Brain microvascular endothelial cell (primary cell): ENCODE results near the gene GABPB2.

Experiments used
- DNase-seq: peaks from one replicate; pipeline ENCODE4 v3.0.0-alpha.2; 2020
- H3K27ac ChIP-seq: fragments of 250-450 bp; sonication (Bioruptor Pico); 2 replicates; pipeline ENCODE4 v1.5.1; 2020; ENCODE audit warnings: mild to moderate bottlenecking, moderate library complexity
- H3K27me3 ChIP-seq: fragments of 250-450 bp; sonication (Bioruptor Pico); replicated peaks from 2 replicates; pipeline ENCODE4 v1.5.1; 2020; ENCODE audit warnings: mild to moderate bottlenecking
- H3K36me3 ChIP-seq: fragments of 250-450 bp; sonication (Bioruptor Pico); replicated peaks from 2 replicates; pipeline ENCODE4 v1.5.1; 2020; ENCODE audit warnings: mild to moderate bottlenecking
- H3K4me3 ChIP-seq: 2 replicates; pipeline ENCODE4 v1.5.1; 2011; ENCODE audit warnings: low read depth, mild to moderate bottlenecking, control low read depth, low read length, moderate library complexity
- CTCF ChIP-seq: IDR thresholded peaks from 2 replicates; pipeline ENCODE4 v1.5.1; 2011; ENCODE audit warnings: low read depth, mild to moderate bottlenecking, moderate library complexity, low read length, control low read depth, inconsistent platforms; ENCODE audit errors: missing control alignments
- in situ Hi-C: cut with HindIII; loops from 2 replicates; pipeline ENCODE4 v1.10.0; 2017; ENCODE audit warnings: low sequenced_read_pairs, low pct_ligation_motif_present

Gene GABPB2

DNA sequence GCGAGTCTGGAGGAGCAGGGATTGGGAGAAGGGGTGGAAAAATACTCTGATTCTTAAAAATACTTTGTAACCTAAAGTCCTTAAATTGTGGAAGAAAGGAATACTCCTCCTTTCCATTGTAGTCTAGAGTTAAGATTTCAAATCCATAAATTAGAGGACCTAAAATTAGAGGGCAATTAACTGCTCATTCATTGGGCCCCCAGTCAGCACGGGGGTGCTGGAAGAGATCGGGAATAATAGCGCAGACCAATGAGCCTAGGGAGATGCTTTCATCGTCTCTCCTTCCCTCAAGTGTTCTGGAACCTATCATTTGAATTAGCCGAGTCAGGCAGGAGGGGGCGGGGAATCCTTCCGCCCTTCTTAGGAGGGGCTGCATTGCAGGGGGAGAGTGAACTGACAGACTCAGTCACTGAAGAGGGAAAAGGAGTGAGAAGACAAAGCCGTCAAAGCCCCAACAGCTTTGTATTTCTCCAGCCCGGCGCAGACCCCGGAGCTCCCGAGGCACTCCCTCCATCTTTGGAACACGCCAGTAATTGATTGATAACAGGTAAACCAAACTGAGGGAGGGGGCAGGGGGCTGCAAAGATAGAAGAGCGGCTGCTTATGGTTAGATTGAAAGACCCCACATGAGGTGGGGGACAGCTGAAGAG is 10.4 kb upstream of the GABPB2 start, which contains the start of gene MLLT11:
Gene MLLT11, plus strand, starts transcription at position 391 of the 650 bp plus-strand sequence. CDS start 6,828 bp downstream, outside the sequence.
- Histone ChIP-seq H3K4me3 (peak within 1 kb of the TSS; percentile 89), H3K27me3 (no peaks in the 10 kb centered on the region), H3K36me3 (peaks cover 26% of the 10 kb centered on the region), H3K27ac (peak within 1 kb of the TSS; percentile 90)
- in situ Hi-C loops, result no loop called here
- TF ChIP-seq CTCF, result no peak
- DNase-seq, result peak; percentile 72

- Histone ChIP-seq H3K4me3 (peak overlapping the region; percentile 89), H3K27ac (peak overlapping the region; percentile 90), H3K36me3 (peaks cover 19% of the 10 kb centered on the region), H3K27me3 (no peaks in the 10 kb centered on the region)
- no peak for TF ChIP-seq CTCF
- in situ Hi-C loops, result no loop called here
- DNase-seq, result no peak
Observed at GRCh38 chr1:151060657-151061421, 9.7 kb upstream of the GABPB2 start.

GRCh38 chr1:151061704-151062103 is 8.9 kb upstream of the GABPB2 start:
- in situ Hi-C loops, result no loop called here
- H3K27ac ChIP-seq, result peak overlapping the region; percentile 90
- no peak for DNase-seq
- H3K4me3 ChIP-seq, result peak overlapping the region; percentile 89
- TF ChIP-seq CTCF, result no peak
- H3K27me3 ChIP-seq, result no peaks in the 10 kb centered on the region
- H3K36me3 ChIP-seq, result peaks cover 16% of the 10 kb centered on the region

DNA sequence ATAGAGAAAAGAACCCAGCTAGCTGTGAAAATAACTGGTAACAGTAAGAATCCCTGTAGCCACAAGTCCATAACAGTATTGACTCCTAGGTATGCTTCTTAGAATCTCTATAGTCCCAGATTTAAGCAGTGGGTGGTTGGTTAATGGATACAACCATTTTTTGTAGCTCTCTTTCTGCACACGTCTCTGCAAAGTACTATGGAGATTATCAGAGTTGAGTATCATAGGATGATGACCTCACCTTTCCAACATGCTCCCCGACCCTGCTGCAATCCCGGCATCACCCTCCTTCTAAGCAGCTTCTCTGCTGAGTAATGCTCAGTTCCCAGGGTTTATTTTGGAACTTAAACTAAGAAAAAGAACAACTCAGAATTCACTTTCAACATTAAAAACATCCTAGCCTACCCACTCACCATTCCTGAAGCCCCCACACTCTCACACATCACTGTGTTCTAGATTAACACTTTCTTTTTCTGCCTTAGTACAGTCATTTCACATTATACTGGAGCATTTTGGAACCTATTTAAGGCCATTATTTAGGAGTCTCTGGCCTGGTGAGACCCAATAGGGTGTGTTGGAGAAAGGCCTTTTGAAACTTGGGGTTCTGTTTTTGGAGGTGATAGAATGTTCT is 7.7 kb upstream of the GABPB2 start:
- in situ Hi-C loops, result no loop called here

DNA sequence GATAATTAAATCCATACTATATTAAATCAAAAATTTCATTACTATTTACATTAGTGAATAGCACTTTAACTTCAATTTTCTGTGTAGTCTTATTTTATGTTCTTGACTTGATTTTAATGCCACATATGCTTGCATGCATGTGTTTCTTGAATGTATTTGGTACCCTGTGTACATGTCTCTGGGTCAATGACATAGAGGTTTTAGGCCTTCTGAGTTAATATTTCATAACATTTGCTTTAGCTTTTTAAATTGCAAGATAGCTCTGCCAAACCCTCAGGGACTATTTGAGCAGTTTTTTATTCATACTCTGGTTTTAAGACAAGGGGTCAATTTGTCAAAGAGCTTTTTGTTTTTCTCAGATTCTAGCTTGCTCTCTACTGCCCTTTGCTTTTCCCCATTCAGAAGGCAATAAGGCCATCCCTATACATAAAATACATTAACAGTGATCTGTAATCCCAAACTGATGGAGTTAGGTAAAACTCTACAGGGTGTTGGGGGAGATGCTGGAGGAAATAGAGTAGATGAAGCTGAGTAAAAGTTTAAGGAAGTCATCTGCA is 5.4 kb upstream of the GABPB2 start:
- no peak for DNase-seq
- Histone ChIP-seq H3K36me3 (peaks cover 25% of the 10 kb centered on the region), H3K27me3 (no peaks in the 10 kb centered on the region), H3K4me3 (no peak overlapping the region), H3K27ac (no peak overlapping the region)
- in situ Hi-C loops, result no loop called here
- no peak for TF ChIP-seq CTCF

More for the DNA sequence above, 7.7 kb upstream of the GABPB2 start:
- Histone ChIP-seq H3K27me3 (no peaks in the 10 kb centered on the region), H3K4me3 (peak overlapping the region; percentile 30), H3K36me3 (peaks cover 16% of the 10 kb centered on the region), H3K27ac (peak overlapping the region; percentile 90)
- TF ChIP-seq CTCF, result no peak
- DNase-seq, result peak; percentile 85
